NCI-H2196 (cell line): ENCODE results near the gene TMEM208.

Experiments
- DNase-seq: peaks from one replicate; lab custom pipeline; 2025; ENCODE audit not compliant: unreplicated experiment; lab: John Stamatoyannopoulos, UW

The TMEM208 gene

DNA sequence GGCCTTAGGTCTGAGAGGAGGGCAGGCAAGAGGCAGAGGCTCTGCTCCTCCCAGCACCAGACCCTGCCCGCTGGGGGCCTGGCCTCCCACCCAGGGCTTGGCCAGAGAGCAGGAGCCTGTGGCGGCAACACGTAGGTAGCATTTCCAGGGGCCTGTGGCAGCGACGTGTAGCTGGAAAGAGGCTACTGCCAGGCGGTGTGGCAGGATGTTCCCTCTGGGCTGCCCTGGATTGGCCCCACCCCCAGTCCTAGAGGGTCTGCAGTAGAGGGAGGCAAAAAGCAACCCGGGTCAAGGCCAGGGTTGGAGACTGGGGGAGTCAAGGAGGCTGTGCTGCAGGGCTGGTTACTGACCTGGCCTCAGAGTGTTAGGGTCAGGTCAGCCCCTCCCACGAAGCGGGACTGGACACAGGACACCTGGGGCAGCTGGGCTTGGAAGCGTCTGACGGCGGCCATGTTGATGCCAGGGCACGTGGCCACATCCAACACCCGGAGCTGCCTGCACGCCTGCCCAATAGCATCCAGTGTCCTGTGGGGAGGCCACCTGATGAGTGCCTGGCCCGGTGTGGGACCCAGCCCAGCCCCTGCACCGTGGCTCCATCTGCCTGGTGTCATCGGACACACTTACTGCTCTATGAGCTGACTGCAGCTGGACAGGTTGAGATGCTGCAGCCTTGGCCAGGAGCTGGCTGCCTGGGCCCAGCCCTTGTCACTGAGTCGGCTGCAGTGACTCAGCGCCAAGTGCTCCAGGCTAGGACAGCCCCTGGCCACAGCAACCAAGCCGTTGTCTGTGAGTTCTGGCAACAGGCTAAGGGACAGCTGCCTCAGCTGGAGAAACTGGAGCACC lies 19.5 kb upstream of the TMEM208 start:
- peak; percentile 64 for DNase-seq

DNA sequence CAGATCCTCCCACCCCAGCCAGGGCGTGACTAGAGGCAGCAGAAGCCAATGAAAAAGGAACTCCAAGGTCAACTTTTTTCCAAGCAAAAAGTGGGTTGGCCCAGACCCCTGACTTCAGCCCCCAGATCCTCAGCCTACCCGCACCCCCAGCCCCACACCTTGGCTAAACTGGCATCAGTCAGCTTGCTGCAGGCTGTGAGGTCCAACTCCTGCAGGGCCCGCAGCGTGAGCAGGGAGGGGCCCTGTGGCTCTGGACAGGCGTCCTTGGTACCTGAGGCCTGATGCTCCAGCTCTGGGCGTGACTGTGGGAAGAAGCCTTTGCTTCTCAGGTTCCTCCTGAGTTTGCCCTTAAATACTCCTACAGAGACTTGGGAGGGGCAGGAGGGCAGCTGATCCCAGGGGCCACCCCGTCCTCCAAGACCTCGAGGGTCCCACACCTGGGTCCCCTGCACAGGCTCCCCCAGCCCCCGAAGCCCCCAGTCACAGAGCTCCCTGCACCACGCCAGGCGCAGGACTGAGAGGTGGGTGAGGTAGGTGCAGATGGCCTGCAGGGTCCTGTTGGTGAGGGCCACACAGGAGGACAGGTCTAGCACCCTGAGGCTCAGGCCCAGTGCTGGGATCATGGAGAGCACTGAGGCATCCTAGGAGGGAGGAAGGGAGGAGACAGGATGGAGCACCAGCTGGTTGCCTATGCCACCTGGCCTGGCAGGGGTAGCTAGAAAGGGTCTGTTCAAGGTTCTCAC lies 18.6 kb upstream of the TMEM208 start:
- no peak for DNase-seq

DNA sequence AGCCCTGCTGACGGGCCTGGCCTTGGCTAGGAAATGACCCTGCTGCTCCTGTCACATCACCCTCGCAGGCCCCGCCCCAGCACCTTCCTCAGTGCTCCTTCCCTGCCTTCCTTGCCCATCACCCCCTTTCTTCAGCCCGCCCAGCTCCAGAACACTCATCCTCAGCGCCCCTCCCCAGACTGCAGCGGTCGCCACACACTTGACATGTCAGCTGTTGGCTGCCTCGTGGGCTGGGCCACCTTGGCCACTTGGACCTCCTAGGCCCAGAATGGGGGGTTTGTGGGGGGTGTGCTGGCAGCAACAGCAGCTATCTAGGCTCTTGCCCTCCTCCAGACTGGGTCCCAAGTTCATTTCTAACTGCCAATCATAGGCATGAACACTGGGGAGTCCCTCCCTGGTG lies 17.4 kb upstream of the TMEM208 start:
- no peak for DNase-seq

- no peak for DNase-seq
Observed at GRCh38 chr16:67210069-67210937, 16.6 kb upstream of the TMEM208 start.

DNA sequence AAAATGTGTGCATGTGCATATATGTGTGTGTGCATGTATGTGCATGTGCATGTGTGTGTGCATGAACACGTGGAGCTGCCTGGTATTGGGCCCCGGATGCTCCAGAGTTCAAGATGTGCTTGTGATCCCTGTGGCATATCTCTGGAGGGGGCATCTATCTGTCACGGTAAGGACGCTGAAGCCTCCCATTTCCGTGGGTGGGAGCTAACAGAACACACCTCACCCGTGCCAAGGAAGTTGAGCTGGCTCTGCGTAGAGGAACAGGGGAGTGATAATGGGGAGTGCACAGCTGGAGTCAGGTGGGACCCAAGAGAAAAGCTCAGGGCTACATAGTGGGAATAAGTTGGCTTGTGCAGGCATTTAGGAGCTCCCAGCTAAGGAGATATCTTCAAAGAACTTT lies 15.3 kb upstream of the TMEM208 start:
- no peak for DNase-seq

GRCh38 chr16:67212766-67213165 lies 14.2 kb upstream of the TMEM208 start:
- DNase-seq = no peak

DNA sequence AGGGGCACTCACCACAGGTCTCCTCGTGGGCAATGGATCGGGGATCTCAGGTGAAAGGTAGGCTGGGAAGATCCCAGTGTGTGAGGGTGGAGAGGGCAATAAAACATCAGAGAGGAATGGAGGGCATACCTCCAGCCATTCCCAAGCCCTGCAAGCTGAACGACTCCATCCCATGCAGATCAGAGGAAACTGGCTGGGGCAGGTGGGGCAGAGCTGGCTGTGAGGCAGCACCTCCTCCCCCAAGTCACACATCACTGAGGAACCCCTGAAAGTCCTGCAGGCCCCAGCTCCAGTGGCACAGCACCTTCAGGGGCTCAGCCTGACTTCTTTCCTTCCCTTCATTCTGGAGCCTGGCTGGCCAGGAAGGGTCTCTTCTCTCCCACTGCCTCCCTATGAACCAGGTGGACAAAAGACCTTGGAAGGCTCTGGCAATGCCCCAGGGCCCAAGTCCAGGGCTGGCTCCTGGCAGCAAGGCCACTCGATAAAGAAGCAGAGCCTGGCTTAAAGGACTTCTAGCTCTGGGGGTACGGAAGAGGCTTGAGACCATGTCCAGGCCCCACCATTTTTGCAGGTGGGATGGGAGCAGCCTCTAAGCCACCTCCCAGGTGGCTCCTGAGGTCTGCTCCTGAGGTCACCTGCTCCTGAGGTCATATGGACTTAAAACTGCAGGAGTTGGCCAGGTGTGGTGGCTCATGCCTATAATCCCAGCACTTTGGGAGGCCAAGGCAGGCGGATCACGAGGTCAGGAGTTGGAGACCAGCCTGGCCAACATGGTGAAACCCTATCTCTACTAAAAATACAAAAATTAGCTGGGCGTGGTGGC lies 13.5 kb upstream of the TMEM208 start:
- DNase-seq = no peak

GRCh38 chr16:67215706-67216105 lies 11.2 kb upstream of the TMEM208 start:
- DNase-seq = no peak

GRCh38 chr16:67216612-67217490 lies 10.1 kb upstream of the TMEM208 start:
- DNase-seq = no peak

DNA sequence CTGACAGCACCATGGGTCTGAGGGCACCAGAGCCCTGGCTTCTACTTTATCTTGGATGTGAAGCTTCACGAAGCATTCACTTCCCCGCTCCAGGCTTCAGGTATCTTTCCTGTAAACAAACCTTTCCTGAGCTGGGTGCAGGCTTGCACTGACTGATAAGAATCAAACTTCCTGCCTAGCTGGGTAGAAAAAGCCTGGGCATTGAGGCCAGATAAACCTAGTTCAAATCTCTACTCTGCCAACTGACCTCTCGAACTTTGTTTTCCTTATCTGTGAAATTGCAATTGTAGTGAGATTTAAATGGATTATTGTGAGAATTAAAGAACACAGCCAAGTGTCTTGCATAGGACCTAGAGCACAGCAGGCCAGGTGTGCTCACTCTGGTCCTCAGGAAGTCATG lies 2.9 kb upstream of the TMEM208 start:
- DNase-seq = no peak

- DNase-seq = no peak
Observed at GRCh38 chr16:67226295-67226803, 581 bp upstream of the TMEM208 start.

- no peak for DNase-seq
Observed at GRCh38 chr16:67227567-67227921, 614 bp downstream of the TMEM208 start.

- DNase-seq = no peak
Observed at GRCh38 chr16:67228034-67228785, 1.3 kb downstream of the TMEM208 start.

- DNase-seq = no peak
Observed at GRCh38 chr16:67228905-67229304, 2.0 kb downstream of the TMEM208 start.

- DNase-seq = no peak
Observed at GRCh38 chr16:67229906-67230808, 3.2 kb downstream of the TMEM208 start.

- peak; percentile 20 for DNase-seq
Observed at GRCh38 chr16:67230809-67231660, 4.1 kb downstream of the TMEM208 start.

DNA sequence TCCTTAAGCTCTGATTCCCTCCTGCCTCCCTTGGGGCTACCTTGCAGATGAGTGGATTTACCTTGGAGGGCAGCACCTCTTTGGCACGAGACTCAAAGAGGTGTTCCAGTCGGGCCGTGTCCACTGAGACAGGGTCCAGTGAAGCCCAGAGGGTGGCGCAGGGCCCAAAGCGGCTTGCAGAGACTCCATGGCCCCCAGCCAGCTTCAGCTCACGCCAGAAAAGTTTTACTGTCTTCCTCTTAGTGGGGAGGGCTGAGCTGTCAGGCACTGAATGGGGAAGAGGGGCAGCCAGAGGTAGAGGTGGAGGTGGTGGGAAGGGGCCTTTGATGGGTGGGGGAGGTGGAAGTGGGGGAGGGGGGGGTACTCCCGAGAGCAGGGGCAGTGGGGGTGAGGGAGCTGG lies 6.7 kb downstream of the TMEM208 start:
- DNase-seq = no peak
